CD4-positive, alpha-beta T cell (primary cell): ENCODE measurements around the gene DARS1. TPM values are rescaled to one million over a fixed set of nuclear protein-coding genes. Genes with fewer than 3 reads are reported as not detected.

Experiments
- ATAC-seq: fragments of 200-7000 bp; cut with Tn5 transposase; one replicate; pipeline ENCODE4 v1.10.0; 2022; ENCODE audit warnings: mild to moderate bottlenecking; ENCODE audit not compliant: poor library complexity
- CTCF ChIA-PET: fragments of 350-600 bp; sonication (Branson Sonifier 250); formaldehyde crosslinking; loops from one replicate; lab custom pipeline; 2021; ENCODE audit warnings: antibody characterized with exemption, inconsistent platforms; lab: Charles Lee
- POLR2A ChIA-PET: fragments of 350-600 bp; sonication (Branson Sonifier 250); formaldehyde crosslinking; loops from one replicate; lab custom pipeline; 2021; ENCODE audit warnings: antibody characterized with exemption, inconsistent platforms; lab: Charles Lee
- DNase-seq, 14 experiments: peaks; one replicate each; pipeline ENCODE4 v3.0.0-alpha.2; 2013 to 2020; ENCODE audit warnings: mixed read lengths in 2 of 14
- H3K27ac ChIP-seq, 2 donors: one replicate each; pipeline versions ENCODE4 v1.5.1 to v1.7.0; 2013; ENCODE audit warnings: low read length in 2 of 2, low read depth in 1 of 2, mild to moderate bottlenecking in 1 of 2
- H3K27me3 ChIP-seq, 2 experiments: 1 replicate in 1 of 2; 2 replicates in 1 of 2; pipeline versions ENCODE4 v1.6.1 to v1.7.0; 2013; ENCODE audit warnings: low read length in 2 of 2, control low read depth in 1 of 2, mild to moderate bottlenecking in 1 of 2, moderate library complexity in 1 of 2; ENCODE audit not compliant: insufficient read depth in 2 of 2, control insufficient read depth in 1 of 2
- H3K36me3 ChIP-seq: one replicate; pipeline ENCODE4 v1.6.1; 2013; ENCODE audit warnings: low read length, control low read depth; ENCODE audit not compliant: insufficient read depth
- H3K4me1 ChIP-seq: one replicate; pipeline ENCODE4 v1.6.1; 2013; ENCODE audit warnings: low read length, control low read depth; ENCODE audit not compliant: insufficient read depth
- H3K4me3 ChIP-seq: one replicate; pipeline ENCODE4 v1.5.1; 2013; ENCODE audit warnings: mild to moderate bottlenecking, low read length, moderate library complexity
- H3K9me3 ChIP-seq, 2 experiments: 1 replicate in 1 of 2; 2 replicates in 1 of 2; pipeline versions ENCODE4 v1.6.1 to v1.7.0; 2013; ENCODE audit warnings: low read length in 2 of 2, mild to moderate bottlenecking in 2 of 2, control low read depth in 1 of 2, moderate library complexity in 1 of 2; ENCODE audit not compliant: control insufficient read depth in 1 of 2, insufficient read depth in 1 of 2
- H3K27ac Mint-ChIP-seq: one replicate; pipeline ENCODE4 v1.8.0; 2020; ENCODE audit warnings: mixed read lengths
- H3K27me3 Mint-ChIP-seq: one replicate; pipeline ENCODE4 v1.8.0; 2021; ENCODE audit warnings: mixed read lengths
- H3K36me3 Mint-ChIP-seq: one replicate; pipeline ENCODE4 v1.8.0; 2021; ENCODE audit warnings: low read depth, mixed read lengths
- H3K4me1 Mint-ChIP-seq: one replicate; pipeline ENCODE4 v1.8.0; 2021; ENCODE audit warnings: low read depth, mixed read lengths
- H3K4me3 Mint-ChIP-seq: one replicate; pipeline ENCODE4 v1.8.0; 2020; ENCODE audit warnings: mild to moderate bottlenecking, mixed read lengths
- H3K9me3 Mint-ChIP-seq: one replicate; pipeline ENCODE4 v1.8.0; 2020; ENCODE audit warnings: mixed read lengths
- intact Hi-C, 2 experiments: fragments of 100-400 bp; cut with DNase I in 1 of 2; cut with micrococcal nuclease in 1 of 2; formaldehyde crosslinking; loops; one replicate each; pipeline versions ENCODE4 v1.15.1 to v1.9.0; 2023 to 2025; cut with DNase I, micrococcal nuclease
- total RNA-seq, 174 experiments: library from RNA in 2 of 174; stranded (reverse) in 2 of 174; gene quantifications; one replicate each; pipeline ENCODE4 v1.2.3 and lab custom pipeline; 2021 to 2026
- TF ChIP-seq, protein P1 (sequence below): fragments of 200-600 bp; IDR thresholded peaks from one replicate; pipeline ENCODE4 v1.8.0; 2022; ENCODE audit warnings: antibody characterized with exemption, mild to moderate bottlenecking

DARS1 gene
- total RNA-seq, 2 experiments from 2014 or later, result 38.2 to 41.7 TPM

- no peaks in the 10 kb centered on the region for H3K27me3 Mint-ChIP-seq
- TF ChIP-seq, protein P1, sequence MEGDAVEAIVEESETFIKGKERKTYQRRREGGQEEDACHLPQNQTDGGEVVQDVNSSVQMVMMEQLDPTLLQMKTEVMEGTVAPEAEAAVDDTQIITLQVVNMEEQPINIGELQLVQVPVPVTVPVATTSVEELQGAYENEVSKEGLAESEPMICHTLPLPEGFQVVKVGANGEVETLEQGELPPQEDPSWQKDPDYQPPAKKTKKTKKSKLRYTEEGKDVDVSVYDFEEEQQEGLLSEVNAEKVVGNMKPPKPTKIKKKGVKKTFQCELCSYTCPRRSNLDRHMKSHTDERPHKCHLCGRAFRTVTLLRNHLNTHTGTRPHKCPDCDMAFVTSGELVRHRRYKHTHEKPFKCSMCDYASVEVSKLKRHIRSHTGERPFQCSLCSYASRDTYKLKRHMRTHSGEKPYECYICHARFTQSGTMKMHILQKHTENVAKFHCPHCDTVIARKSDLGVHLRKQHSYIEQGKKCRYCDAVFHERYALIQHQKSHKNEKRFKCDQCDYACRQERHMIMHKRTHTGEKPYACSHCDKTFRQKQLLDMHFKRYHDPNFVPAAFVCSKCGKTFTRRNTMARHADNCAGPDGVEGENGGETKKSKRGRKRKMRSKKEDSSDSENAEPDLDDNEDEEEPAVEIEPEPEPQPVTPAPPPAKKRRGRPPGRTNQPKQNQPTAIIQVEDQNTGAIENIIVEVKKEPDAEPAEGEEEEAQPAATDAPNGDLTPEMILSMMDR, result no peak
- peaks cover 27% of the 10 kb centered on the region for H3K36me3 Mint-ChIP-seq
- Histone ChIP-seq H3K4me1 (peaks cover 7% of the 10 kb centered on the region), H3K27ac (peak overlapping the region in 1 of 2 donors; percentile 95), H3K27me3 (no peaks in the 10 kb centered on the region), H3K4me3 (no peak overlapping the region), H3K36me3 (peaks cover 11% of the 10 kb centered on the region), H3K9me3 (no peaks in the 10 kb centered on the region)
- DNase-seq (no peak), ATAC-seq (no peak)
- POLR2A ChIA-PET, result interaction anchor here (1.4 to 2.0 kb wide), 7 partner anchors 110 to 456 kb away, joined by 4 to 15 read pairs (median 6); partner anchors contain the start of genes MCM6, R3HDM1 and ZRANB3
- H3K9me3 Mint-ChIP-seq, result no peaks in the 10 kb centered on the region
- CTCF ChIA-PET, result no interaction called here
- peaks cover 39% of the 10 kb centered on the region for H3K4me1 Mint-ChIP-seq
- intact Hi-C loops, result loop anchor here (1.0 to 5.0 kb wide), 4 partner anchors 109 to 398 kb away; partner anchors contain the start of genes CXCR4 (in 1 of the 2) and MCM6 (in 1 of the 2)
- peak overlapping the region; percentile 99 for H3K27ac Mint-ChIP-seq
- H3K4me3 Mint-ChIP-seq, result peak overlapping the region; percentile 99
Observed at GRCh38 chr2:135986507-135986906, 1.1 kb upstream of the DARS1 start.

DNA sequence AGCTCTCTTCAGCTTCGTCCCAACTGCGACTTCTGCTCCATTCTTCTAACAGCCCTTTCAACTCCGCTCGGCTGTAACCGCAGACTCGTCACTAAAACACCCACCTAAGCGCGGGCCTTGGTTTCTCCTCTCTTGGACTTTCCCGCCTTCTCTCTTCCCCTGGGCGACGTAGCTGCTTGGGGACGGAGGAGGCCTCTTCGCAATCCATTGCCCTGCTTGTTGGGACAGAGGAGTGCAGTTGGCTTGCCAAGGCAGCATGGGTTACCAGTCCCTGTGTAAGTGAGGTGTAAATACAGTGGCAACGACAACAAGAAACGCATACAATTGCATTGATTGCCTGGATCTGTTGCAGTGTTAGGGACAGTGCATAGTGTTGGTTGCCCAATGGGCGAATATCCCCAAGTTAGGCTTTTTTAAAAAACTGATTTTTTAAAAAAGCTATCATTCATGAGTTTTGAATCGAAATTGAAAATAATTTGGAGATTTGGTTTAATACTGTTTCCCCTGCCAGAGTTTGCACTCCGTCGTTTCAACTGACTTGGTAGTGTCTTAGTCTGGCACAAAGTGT lies 484 bp upstream of the DARS1 start:
- ChIA-PET CTCF (interaction anchor here (0.9 kb wide), 1 partner anchor 23 kb away, joined by 4 read pairs; no protein-coding TSS in a partner anchor), POLR2A (interaction anchor here (0.6 to 3.3 kb wide), 19 partner anchors 10 to 455 kb away, joined by 3 to 15 read pairs (median 4); partner anchors contain the start of genes MCM6, R3HDM1 and ZRANB3)
- Histone ChIP-seq H3K9me3 (no peaks in the 10 kb centered on the region), H3K27me3 (no peaks in the 10 kb centered on the region), H3K27ac (peak overlapping the region; percentile 95 to 98), H3K36me3 (peaks cover 15% of the 10 kb centered on the region), H3K4me1 (peaks cover 7% of the 10 kb centered on the region), H3K4me3 (peak overlapping the region; percentile 84)
- ATAC-seq (peak; percentile 65), DNase-seq (peak in 6 of 14 experiments; percentile 48 to 91 (median 60))
- TF ChIP-seq, protein P1, result no peak
- H3K36me3 Mint-ChIP-seq, result peaks cover 33% of the 10 kb centered on the region
- peaks cover 43% of the 10 kb centered on the region for H3K4me1 Mint-ChIP-seq
- intact Hi-C loops, result loop anchor here (1.0 to 5.0 kb wide), 6 partner anchors 25 to 398 kb away; partner anchors contain the start of genes CXCR4 (in 1 of the 2) and MCM6 (in 1 of the 2)
- peak overlapping the region; percentile 99 for H3K4me3 Mint-ChIP-seq
- no peaks in the 10 kb centered on the region for H3K27me3 Mint-ChIP-seq
- no peaks in the 10 kb centered on the region for H3K9me3 Mint-ChIP-seq
- peak overlapping the region; percentile 99 for H3K27ac Mint-ChIP-seq

DNA sequence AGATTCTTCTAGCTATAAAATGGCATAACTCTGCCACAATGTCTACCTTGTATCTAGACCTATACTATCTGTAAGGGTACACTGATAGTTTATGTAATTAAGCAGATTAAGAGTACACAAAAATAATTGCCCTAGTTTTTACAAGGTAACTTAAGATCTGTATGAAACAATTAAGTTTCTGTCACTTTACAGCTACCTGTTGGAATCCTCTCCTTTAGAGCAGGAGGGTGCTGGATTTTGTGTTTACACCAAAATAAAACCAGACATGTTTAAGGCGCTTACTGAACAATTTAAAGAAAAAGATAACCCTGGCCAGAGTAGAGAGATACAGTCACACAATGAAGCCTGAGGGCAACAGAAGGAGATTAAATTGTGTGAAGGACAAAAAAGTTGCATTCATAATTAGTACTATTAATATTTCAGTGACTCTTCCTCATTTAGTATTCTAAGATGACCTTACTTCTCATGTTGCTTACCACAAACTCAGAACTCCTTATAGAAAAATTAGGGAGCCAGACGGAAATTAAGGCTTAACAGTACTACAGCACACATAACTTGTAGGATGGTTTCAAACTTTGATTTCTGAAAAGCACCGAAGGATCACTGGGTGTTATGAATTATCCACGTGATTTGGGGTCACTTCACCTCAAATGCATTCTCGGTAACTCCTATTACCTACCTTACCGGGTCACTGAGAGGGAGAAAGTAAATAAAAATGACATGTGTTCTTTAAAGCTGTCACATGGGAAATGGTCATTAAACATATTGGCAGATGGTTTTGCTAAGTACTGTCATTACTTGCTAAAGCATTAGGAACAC lies 1.0 kb downstream of the DARS1 start:
- ChIA-PET POLR2A (interaction anchor here (0.7 to 3.3 kb wide), 8 partner anchors 17 to 400 kb away, joined by 3 to 15 read pairs (median 4); no protein-coding TSS in a partner anchor), CTCF (interaction anchor here (0.7 to 1.0 kb wide), 3 partner anchors 30 to 71 kb away, joined by 3 to 7 read pairs (median 3); no protein-coding TSS in a partner anchor)
- no peaks in the 10 kb centered on the region for H3K27me3 Mint-ChIP-seq
- no peaks in the 10 kb centered on the region for H3K9me3 Mint-ChIP-seq
- peak overlapping the region; percentile 99 for H3K27ac Mint-ChIP-seq
- peaks cover 24% of the 10 kb centered on the region for H3K36me3 ChIP-seq
- peaks cover 10% of the 10 kb centered on the region for H3K4me1 ChIP-seq
- ATAC-seq (no peak), DNase-seq (no peak)
- peaks cover 56% of the 10 kb centered on the region for H3K4me1 Mint-ChIP-seq
- no peaks in the 10 kb centered on the region for H3K27me3 ChIP-seq
- H3K4me3 ChIP-seq, result peak overlapping the region; percentile 84
- H3K4me3 Mint-ChIP-seq, result peak overlapping the region; percentile 99
- peak overlapping the region; percentile 95 to 98 for H3K27ac ChIP-seq
- H3K36me3 Mint-ChIP-seq, result peaks cover 48% of the 10 kb centered on the region
- no peaks in the 10 kb centered on the region for H3K9me3 ChIP-seq
- intact Hi-C loops, result loop anchor here (2.0 to 5.0 kb wide), 5 partner anchors 24 to 393 kb away; partner anchors contain the start of genes CXCR4 (in 1 of the 2) and MCM6 (in 1 of the 2)
- TF ChIP-seq, protein P1, result no peak
